GM12875 (cell line): ENCODE results near the gene KCNG2.
"Not testable (repeated sequence)": the region's sequence is repeated elsewhere in the genome, so short reads cannot be mapped to it uniquely, and the experiment has no call there.

Experiments used
- H3K4me3 ChIP-seq: one replicate; pipeline ENCODE4 v1.5.1; 2011; ENCODE audit warnings: low read depth, low read length, control low read depth
- CTCF ChIP-seq: IDR thresholded peaks from 2 replicates; pipeline ENCODE4 v1.5.1; 2011; ENCODE audit warnings: low read depth, mild to moderate bottlenecking, control low read depth, inconsistent platforms, low read length, moderate library complexity, borderline replicate concordance; ENCODE audit not compliant: insufficient read depth

Gene KCNG2

DNA sequence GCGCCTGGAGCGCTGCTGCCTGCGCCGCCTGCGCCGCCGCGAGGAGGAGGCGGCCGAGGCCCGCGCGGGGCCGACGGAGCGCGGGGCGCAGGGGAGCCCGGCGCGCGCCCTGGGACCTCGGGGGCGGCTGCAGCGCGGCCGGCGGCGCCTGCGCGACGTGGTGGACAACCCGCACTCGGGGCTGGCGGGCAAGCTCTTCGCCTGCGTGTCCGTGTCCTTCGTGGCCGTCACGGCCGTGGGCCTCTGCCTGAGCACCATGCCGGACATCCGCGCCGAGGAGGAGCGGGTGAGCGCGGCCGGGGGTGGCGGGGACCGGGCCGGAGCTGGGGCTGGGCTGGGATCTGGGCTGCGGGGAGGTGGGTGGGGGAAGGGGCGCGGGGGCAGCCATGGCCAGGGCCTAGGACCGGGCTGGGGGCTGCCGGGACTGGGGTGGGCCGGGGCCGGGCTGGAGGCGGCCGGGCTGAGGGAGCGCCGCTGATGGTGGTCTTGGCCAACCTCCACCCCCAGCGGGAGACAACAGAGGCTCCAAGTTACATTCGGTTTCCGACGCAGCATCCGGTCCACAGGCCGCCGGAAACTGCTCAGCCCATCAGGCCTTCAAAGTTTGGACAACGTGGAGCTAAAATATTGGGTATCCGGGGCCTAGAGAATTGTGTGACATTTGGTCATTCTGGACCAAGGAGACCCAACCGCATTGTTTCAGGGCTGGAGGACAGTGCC is 66.4 kb downstream of the KCNG2 start:
- no peak for TF ChIP-seq CTCF
- H3K4me3 ChIP-seq, result no peak overlapping the region

DNA sequence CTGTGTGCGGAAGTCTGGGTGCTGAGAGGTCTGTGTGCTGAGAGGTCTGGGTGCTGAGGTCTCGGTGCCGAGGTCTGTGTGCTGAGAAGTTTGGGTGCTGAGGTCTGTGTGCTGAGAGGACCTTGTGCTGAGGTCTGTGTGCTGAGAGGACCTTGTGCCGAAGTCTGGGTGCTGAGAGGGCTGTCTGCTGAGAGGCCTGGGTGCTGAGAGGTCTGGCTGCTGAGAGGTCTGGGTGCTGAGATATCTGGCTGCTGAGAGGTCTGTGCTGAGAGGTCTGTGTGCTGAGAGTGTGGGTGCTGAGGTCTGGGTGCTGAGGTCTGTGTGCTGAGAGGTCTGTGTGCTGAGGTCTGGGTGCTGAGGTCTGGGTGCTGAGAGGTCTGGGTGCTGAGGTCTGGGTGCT is 67.2 kb downstream of the KCNG2 start:
- H3K4me3 ChIP-seq, result not testable (repeated sequence)

DNA sequence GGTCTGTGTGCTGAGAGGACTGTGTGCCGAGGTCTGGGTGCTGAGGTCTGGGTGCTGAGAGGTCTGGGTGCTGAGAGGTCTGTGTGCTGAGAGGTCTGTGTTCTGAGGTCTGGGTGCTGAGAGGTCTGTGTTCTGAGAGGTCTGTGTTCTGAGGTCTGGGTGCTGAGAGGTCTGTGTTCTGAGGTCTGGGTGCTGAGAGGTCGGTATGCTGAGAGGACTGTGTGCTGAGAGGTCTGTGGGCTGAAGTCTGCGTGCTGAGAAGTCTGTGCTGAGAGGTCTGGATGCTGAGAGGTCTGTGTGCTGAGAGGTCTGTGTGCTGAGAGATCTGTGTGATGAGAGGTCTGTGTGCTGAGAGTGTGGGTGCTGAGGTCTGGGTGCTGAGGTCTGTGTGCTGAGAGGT is 68.2 kb downstream of the KCNG2 start:
- H3K4me3 ChIP-seq, result not testable (repeated sequence)

DNA sequence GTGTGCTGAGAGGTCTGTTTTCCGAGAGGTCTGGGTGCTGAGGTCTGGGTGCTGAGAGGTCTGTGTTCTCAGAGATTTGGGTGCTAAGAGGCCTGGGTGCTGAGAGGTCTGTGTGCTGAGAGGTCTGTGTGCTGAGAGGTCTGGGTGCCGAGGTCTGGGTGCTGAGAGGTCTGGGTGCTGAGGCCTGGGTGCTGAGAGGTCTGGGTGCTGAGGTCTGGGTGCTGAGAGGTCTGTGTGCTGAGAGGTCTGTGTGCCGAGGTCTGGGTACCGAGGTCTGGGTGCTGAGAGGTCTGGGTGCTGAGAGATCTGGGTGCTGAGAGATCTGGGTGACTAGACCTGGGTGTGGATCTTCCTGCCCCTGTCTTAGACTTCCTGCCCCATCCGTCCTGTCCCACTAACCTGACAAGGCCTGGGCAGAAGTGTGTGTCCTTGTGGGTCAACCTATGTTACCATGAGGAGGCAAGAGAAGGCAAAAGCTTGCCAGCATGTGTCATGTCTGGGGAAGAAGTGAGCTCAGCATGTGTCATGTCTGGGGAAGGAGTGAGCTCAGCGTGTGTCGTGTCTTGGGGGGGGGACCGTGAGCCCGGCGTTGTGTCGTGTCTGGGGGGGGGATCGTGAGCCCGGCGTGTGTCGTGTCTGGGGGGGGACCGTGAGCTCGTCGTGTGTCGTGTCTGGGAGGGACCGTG is 69.3 kb downstream of the KCNG2 start:
- no peak for TF ChIP-seq CTCF

DNA sequence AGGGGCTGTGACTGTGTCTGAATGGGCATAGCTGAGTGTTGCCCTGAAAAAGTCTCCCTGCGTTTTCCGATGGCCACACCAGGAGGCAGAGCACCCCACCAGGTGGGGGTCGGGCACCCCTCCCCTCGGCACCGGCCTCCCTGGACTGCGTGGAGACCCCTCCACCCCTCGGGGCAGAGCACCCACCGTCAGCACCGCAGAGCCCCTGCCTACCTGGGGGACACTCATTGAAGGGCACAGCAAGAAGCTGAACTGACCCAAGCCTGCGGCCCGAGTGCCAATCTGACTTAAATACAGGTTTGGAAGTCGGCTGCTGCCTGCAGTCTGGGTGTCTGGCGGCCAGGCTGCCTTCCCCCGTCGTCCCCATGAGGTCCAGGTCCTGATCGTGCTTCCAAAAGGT is 69.9 kb downstream of the KCNG2 start:
- H3K4me3 ChIP-seq, result no peak overlapping the region
- TF ChIP-seq CTCF, result no peak

More for the DNA sequence above, 69.3 kb downstream of the KCNG2 start:
- no peak overlapping the region for H3K4me3 ChIP-seq

DNA sequence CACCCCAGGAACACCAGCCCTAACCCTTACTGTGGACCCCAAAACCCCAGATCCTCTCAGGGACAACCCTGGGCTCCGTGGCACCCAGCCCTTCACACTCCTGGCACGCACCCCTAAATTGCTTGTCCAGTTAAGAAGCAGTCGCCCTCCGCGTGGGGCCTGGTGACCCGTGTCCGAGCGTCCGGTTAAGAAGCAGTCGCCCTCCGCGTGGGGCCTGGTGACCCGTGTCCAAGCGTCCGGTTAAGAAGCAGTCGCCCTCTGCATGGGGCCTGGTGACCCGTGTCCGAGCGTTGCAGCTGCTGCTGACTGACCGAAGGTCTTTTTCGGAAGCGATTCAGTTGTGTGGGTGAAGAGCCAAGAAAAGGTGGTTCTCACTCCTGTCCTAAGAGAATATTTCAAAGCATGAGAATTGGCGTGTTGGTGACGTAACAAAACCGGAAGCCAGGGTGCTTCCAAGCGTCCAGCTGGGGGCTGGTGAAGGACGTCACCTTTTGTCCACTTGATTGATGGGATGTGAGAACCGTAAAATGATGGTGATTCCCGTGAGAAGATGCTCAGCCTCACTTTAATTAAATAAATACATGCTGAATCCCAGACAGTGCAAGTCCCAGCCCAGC is 70.5 kb downstream of the KCNG2 start:
- no peak overlapping the region for H3K4me3 ChIP-seq
- TF ChIP-seq CTCF, result no peak

DNA sequence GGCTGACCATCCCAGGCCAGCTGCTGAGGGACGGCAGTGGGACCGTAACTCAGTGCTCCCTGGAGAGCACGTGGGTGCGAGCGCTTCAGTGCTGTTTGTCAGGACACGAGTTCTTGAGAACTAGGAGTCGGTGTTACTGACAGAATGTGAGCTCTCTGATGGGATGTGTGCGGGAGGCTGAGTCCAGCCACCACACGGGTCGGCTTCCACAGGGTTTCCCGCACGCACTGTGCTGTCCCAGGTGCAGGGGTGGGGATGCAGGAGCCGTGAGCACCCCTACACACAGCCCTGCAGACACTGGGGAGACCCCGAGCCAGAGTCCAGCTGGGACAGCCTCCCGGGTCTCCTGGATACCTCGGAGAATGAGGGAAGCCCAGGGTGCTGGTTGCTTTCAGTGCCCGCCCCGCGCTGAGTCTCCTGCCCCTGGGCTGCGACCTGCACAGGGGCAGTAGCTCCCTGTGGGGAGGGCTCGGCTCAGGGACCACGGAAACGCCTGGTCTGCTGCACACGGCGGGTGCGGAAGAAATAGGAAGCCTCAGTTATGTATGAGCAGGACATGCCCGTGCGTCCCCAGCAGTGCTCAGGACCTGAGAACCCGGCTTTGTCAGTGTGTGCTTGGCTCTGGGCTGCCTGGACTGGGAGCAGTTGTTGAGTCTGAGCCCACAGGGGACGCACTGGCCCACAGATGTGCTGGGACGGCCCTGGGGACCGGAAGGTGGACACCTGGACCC is 71.2 kb downstream of the KCNG2 start:
- H3K4me3 ChIP-seq, result no peak overlapping the region
- no peak for TF ChIP-seq CTCF
